Liver (tissue), 9 donors: ENCODE data around the gene PYGB. TPM values are rescaled to one million over a fixed set of nuclear protein-coding genes. Genes with fewer than 3 reads are reported as not detected.

Experiments
- DNase-seq: peaks from one replicate; pipeline ENCODE4 v3.0.0-alpha.2; 2017; ENCODE audit warnings: low spot score
- H3K27ac ChIP-seq, 2 donors: one replicate each; pipeline ENCODE4 v1.7.0; 2013; ENCODE audit warnings: inconsistent platforms in 2 of 2, low read length in 2 of 2, control low read depth in 1 of 2, low read depth in 1 of 2, mild to moderate bottlenecking in 1 of 2
- H3K27me3 ChIP-seq, 4 donors: one replicate each; pipeline versions ENCODE4 v1.6.1 to v1.7.0; 2013; ENCODE audit warnings: low read length in 3 of 4, inconsistent platforms in 1 of 4, mild to moderate bottlenecking in 1 of 4, moderate library complexity in 1 of 4; ENCODE audit not compliant: control insufficient read depth in 4 of 4, insufficient read depth in 4 of 4
- H3K36me3 ChIP-seq, 4 donors: one replicate each; pipeline versions ENCODE4 v1.6.1 to v1.7.0; 2013; ENCODE audit warnings: low read length in 3 of 4, mild to moderate bottlenecking in 3 of 4, low read depth in 1 of 4, moderate library complexity in 1 of 4; ENCODE audit not compliant: control insufficient read depth in 4 of 4, insufficient read depth in 3 of 4
- H3K4me1 ChIP-seq, 4 donors: one replicate each; pipeline versions ENCODE4 v1.6.1 to v1.7.0; 2013; ENCODE audit warnings: low read length in 3 of 4, mild to moderate bottlenecking in 3 of 4, moderate library complexity in 1 of 4; ENCODE audit not compliant: control insufficient read depth in 4 of 4, insufficient read depth in 4 of 4
- H3K4me3 ChIP-seq, 3 donors: one replicate each; pipeline versions ENCODE4 v1.6.1 to v1.7.0; 2013; ENCODE audit warnings: low read length in 3 of 3, control low read depth in 1 of 3, low read depth in 1 of 3, mild to moderate bottlenecking in 1 of 3
- H3K9ac ChIP-seq, 2 donors: one replicate each; pipeline ENCODE4 v1.7.0; 2013; ENCODE audit warnings: low read length in 2 of 2, mild to moderate bottlenecking in 2 of 2, moderate library complexity in 2 of 2, control low read depth in 1 of 2, low read depth in 1 of 2
- H3K9me3 ChIP-seq, 4 donors: one replicate each; pipeline versions ENCODE4 v1.6.1 to v1.7.0; 2013; ENCODE audit warnings: low read length in 3 of 4; ENCODE audit not compliant: control insufficient read depth in 4 of 4
- CTCF ChIP-seq: fragments of 150-350 bp; IDR thresholded peaks from 2 replicates; pipeline ENCODE4 v1.5.1; 2017; ENCODE audit warnings: improper control_type of control experiment, low read depth, low read length; ENCODE audit not compliant: missing input control
- EGR1 ChIP-seq, 2 donors: IDR thresholded peaks; 2 replicates each; pipeline ENCODE4 v1.6.1; 2016 to 2018; ENCODE audit warnings: antibody characterized with exemption in 2 of 2, low read depth in 2 of 2
- FOXA2 ChIP-seq: IDR thresholded peaks from 2 replicates; pipeline ENCODE4 v1.6.1; 2016; ENCODE audit warnings: antibody characterized with exemption
- GABPA ChIP-seq, 2 donors: IDR thresholded peaks in 1 of 2; conservative IDR thresholded peaks in 1 of 2; 2 replicates each; pipeline ENCODE4 v1.6.1; 2016; ENCODE audit warnings: antibody characterized with exemption in 2 of 2, mild to moderate bottlenecking in 1 of 2, moderate library complexity in 1 of 2
- HNF4A ChIP-seq, 2 donors: conservative IDR thresholded peaks; 2 replicates each; pipeline ENCODE4 v1.6.1; 2016; ENCODE audit warnings: antibody characterized with exemption in 2 of 2, mild to moderate bottlenecking in 2 of 2
- NR2F2 ChIP-seq: IDR thresholded peaks from 2 replicates; pipeline ENCODE4 v1.6.1; 2016; ENCODE audit warnings: antibody characterized with exemption
- RXRA ChIP-seq, 2 donors: IDR thresholded peaks; 2 replicates each; pipeline ENCODE4 v1.6.1; 2017 to 2018; ENCODE audit warnings: antibody characterized with exemption in 2 of 2, mild to moderate bottlenecking in 1 of 2
- SP1 ChIP-seq: IDR thresholded peaks from 2 replicates; pipeline ENCODE4 v1.6.1; 2018; ENCODE audit warnings: antibody characterized with exemption, mild to moderate bottlenecking
- TAF1 ChIP-seq: conservative IDR thresholded peaks from 2 replicates; pipeline ENCODE4 v1.6.1; 2016; ENCODE audit warnings: antibody characterized with exemption, mild to moderate bottlenecking
- YY1 ChIP-seq: IDR thresholded peaks from 2 replicates; pipeline ENCODE4 v1.6.1; 2016; ENCODE audit warnings: antibody characterized with exemption, mild to moderate bottlenecking
- ZBTB33 ChIP-seq: IDR thresholded peaks from 2 replicates; pipeline ENCODE4 v1.6.1; 2016; ENCODE audit warnings: antibody characterized with exemption
- WGBS: extraction: QIAGEN DNeasy Blood & Tissue Kit; methylation state at CpG from one replicate; pipeline ENCODE4 v1.1.7; 2013; 5-methylcytosine and 5-hydroxymethylcytosine counted together
- polyA plus RNA-seq, 2 donors: library from polyadenylated mRNA; stranded (reverse) in 1 of 2; unstranded in 1 of 2; fragments of 200-250 nt in 1 of 2; fragments of >200 nt in 1 of 2; fragmentation: Nextera tagmentation in 1 of 2; extraction: Ambion mirVana in 1 of 2; gene quantifications; one replicate each; pipeline versions ENCODE4 v1.2.1 to v1.2.3, GENCODE V29; 2013 to 2015
- total RNA-seq, 2 donors: library from RNA; depleted of rRNA; stranded (reverse); fragments of >200 nt; gene quantifications; one replicate each; pipeline ENCODE4 v1.2.3, GENCODE V29; 2014
- TF ChIP-seq, protein P1 (sequence below): IDR thresholded peaks from 2 replicates; pipeline ENCODE4 v1.6.1; 2016; ENCODE audit warnings: antibody characterized with exemption
- TF ChIP-seq, protein P2 (sequence below): IDR thresholded peaks from 2 replicates; pipeline ENCODE4 v1.6.1; 2016; ENCODE audit warnings: antibody characterized with exemption
- donor health status: healthy.
- donor health status: healthy.
- donor health status: healthy.
- donor health status: healthy.
- donor health status: healthy.

The PYGB gene
- total and polyA plus RNA-seq, 4 donors, result 3.6 to 11.7 (median 9.8) TPM

- no peak for DNase-seq
- H3K27me3 ChIP-seq, result no peaks in the 10 kb centered on the region
- no peak overlapping the region for H3K4me3 ChIP-seq
- no peak overlapping the region for H3K27ac ChIP-seq
- H3K9ac ChIP-seq, result no peak overlapping the region
- TF ChIP-seq YY1 (no peak), CTCF (no peak), NR2F2 (no peak), ZBTB33 (no peak), SP1 (no peak), RXRA (IDR thresholded peaks at IDR 0.05) (no peak), FOXA2 (no peak), HNF4A (conservative IDR thresholded peaks at IDR 0.05) (no peak), GABPA (IDR thresholded peaks at IDR 0.05 in 1 of 2, conservative IDR thresholded peaks at IDR 0.05 in 1 of 2) (no peak), TAF1 (no peak)
- TF ChIP-seq, protein P1, sequence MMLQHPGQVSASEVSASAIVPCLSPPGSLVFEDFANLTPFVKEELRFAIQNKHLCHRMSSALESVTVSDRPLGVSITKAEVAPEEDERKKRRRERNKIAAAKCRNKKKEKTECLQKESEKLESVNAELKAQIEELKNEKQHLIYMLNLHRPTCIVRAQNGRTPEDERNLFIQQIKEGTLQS, result no peak
- TF ChIP-seq, protein P2, sequence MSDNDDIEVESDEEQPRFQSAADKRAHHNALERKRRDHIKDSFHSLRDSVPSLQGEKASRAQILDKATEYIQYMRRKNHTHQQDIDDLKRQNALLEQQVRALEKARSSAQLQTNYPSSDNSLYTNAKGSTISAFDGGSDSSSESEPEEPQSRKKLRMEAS, result no peak
- peaks cover 0 to 3% (median 1%) of the 10 kb centered on the region in 4 donors for H3K36me3 ChIP-seq
- no peaks in the 10 kb centered on the region for H3K9me3 ChIP-seq
- 88% methylated on average over 10 of the region's 10 CpGs for WGBS
- H3K4me1 ChIP-seq, result peaks cover 0 to 4% (median 0%) of the 10 kb centered on the region in 4 donors
Observed at GRCh38 chr20:25297141-25297905, 49.4 kb downstream of the PYGB start.

GRCh38 chr20:25299806-25300205 lies 51.9 kb downstream of the PYGB start:
- Histone ChIP-seq H3K36me3 (peaks cover 0 to 12% (median 5%) of the 10 kb centered on the region in 4 donors), H3K4me3 (no peak overlapping the region), H3K9me3 (no peaks in the 10 kb centered on the region), H3K27ac (no peak overlapping the region), H3K27me3 (no peaks in the 10 kb centered on the region), H3K4me1 (no peaks in the 10 kb centered on the region), H3K9ac (no peak overlapping the region)
- no peak for DNase-seq
- 95% methylated on average over 9 of the region's 9 CpGs for WGBS
- TF ChIP-seq TAF1, result no peak
- TF ChIP-seq HNF4A (conservative IDR thresholded peaks at IDR 0.05), result no peak
- no peak for TF ChIP-seq GABPA (IDR thresholded peaks at IDR 0.05 in 1 of 2, conservative IDR thresholded peaks at IDR 0.05 in 1 of 2)
- TF ChIP-seq EGR1 (IDR thresholded peaks at IDR 0.05; ENCODE audit: low read depth in 2 of 2), result no peak
- TF ChIP-seq NR2F2, result no peak
